ENCODE data around the gene LUC7L.
"Not testable (repeated sequence)": the region's sequence is repeated elsewhere in the genome, so short reads cannot be mapped to it uniquely, and the experiment has no call there.

The LUC7L gene

DNA sequence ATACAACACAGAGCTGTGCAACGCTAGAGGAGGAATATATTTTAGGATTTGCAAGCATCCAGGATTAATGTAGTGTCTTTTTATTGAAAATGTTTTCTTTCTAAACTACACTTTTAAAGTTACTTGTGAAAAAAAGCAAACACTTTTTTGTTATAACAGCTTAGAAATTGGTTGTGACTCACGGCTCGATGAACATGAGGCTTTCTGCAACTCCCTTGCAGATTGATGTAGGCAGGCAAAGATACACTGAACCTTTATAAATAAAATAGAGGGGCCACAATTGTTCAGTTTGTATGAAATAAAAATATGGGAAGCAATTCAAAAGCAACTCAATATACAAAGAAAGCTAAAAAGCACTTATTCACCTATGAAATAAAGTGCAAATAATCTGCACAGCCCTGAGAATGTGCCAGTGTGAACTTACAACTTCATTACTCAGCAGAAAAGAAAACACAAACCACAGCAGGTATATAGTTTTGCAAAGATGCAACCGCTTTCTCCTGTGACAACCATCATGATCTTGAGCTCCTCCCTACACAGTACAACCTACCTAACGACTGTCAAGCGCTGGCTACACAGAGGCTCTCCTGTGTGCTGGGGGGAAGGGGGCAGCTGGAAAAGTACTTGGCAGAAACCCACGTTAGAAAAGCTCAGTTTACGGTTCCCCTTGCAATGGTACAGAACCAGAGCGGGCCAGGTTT is 948 bp downstream of the LUC7L start:
- DNase-seq, result no peak

GRCh38 chr16:220021-220420 is 9.2 kb downstream of the LUC7L start:
- no peak for DNase-seq

DNA sequence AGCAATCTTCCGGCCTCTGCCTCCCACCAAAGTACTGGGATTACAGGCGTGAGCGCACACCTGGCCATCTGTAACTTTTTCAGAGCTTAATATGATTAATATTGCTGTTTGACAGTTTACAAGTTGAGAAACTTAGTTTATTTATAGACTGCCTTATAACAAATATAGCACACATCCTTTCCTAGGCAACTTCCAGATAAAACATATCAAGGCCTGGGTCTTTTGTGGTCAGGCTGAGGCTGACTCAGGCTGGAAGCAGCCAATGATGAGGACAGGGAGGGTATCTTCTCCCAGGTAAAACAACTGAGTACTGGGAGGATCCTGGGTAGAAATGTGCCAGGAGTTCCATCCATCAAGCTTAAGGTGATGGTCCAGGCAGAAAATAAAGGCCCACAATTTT is 16.2 kb downstream of the LUC7L start:
- no peak for DNase-seq

- not testable (repeated sequence) for DNase-seq
Measured at GRCh38 chr16:211631-212180, 17.5 kb downstream of the LUC7L start.

DNA sequence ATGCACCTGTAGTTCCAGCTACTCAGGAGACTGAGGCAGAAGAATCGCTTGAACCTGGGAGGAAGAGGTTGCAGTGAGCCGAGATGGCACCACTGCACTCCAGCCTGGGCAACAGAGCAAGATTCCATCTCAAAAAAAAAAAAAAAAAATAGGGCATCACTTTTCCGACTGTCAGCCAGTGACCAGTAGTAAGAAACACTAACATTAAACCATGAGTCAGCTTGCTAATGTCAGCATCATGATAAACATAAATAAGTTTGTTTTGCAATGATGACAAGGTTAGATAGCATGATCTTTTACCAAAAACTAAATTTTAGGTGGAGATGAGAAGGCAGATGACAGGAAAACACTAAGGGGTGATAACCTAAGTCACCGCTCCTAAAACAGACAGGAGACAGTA is 19.9 kb downstream of the LUC7L start:
- not testable (repeated sequence) for DNase-seq

DNA sequence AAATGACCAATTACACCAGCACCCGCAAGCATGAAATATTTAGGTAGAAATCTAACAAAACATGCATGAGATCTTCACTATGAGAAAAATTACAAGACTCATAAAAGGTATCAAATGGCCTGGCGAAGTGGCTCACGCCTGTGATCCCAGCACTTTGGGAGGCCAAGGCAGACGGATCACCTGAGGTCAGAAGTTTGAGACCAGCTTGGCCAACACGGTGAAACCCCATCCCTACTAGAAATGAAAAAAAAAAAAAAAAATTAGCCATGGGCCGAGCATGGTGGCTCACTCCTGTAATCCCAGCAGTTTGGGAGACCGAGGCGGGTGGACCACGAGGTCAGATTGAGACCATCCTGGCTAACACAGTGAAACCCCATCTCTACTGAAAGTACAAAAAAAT is 25.2 kb downstream of the LUC7L start:
- DNase-seq, result not testable (repeated sequence)

DNA sequence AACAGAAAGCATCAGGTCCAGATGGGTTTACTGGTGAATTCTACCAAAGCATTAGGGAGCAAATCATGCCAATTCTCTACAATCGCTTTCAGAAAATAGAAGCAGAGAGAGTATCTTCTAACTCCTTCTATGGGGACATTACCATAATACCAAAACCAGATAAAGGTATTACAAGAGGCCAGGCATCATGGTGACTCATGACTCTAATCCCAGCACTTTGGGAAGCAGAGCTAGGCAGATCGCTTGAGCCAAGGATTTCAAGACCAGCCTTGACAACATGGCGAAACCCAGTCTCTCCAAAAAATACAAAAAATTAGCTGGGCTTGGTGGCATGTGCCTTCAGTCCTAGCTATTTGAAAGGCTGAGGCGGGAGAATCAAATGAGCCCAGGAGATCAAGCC is 26.0 kb downstream of the LUC7L start:
- no peak for DNase-seq

GRCh38 chr16:200388-200787 is 28.9 kb downstream of the LUC7L start:
- no peak for DNase-seq

DNA sequence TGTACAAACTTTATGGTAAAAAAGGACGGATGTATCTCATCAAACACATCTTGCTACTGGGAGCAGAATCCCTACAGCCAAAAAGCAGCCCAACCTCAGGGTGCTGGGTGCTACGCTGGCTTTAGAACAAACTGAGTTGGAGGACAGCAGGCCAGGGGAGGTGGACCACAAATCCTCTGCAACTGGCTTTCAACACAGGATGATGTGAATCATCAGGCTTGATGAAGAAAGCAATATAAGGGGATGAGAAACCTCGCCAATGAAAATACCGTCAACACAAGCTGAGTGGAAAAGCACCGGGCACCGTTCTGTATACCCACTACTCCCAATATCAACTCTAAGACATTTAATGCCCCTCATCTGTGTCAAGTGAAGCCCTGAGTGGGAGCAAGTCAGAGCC is 34.7 kb downstream of the LUC7L start:
- DNase-seq, result no peak

- no peak for DNase-seq
Measured at GRCh38 chr16:193441-193840, 35.8 kb downstream of the LUC7L start.

- DNase-seq, result no peak
Measured at GRCh38 chr16:192686-193085, 36.6 kb downstream of the LUC7L start.

DNA sequence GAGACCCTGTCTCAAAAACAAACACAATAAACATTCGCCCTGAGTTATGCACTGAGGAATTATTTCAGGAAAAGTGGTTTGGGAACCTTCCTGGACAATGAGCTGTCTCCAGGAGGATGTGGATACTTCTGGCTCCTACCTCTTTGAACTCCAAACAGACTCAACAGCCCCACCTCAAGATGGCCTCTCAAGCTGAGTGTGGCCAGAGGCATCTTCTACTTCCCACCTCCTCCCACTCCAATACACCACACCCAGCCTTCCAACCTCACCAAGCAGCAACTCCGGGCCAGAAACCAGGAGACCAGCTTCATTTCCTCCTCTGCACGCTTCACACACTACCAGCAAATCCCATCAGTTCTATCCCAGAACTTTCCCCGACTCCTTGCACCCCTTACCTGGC is 37.4 kb downstream of the LUC7L start:
- DNase-seq, result no peak

DNA sequence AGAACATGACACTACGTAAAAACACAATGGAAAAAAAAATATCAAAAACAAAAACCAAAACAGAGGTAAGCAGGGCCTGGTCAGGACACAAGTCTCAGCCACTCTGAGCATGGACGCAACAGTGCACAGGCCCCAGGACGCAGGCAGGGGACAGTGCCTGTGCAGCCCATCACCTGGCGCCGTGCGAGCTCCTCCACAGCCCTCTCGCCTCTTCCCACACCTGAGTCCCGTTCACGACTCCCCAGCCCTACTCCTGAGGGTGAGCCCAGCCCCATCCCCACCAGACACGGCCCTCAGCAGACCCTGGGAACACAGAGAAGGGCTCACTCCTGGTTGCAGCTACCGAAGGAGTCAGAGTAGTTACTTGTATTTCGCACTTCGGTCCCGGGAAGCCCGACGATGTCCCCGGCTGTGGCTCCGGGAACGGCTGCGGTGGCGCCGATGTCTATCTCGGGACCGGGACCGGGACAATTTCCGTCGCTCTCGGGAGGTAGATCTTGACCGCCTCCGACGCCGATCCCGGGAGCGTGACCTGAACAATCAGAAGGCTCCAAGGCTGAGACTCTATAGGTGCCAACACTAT is 39.6 kb downstream of the LUC7L start:
- no peak for DNase-seq

GRCh38 chr16:188674-189073 is 40.6 kb downstream of the LUC7L start:
- no peak for DNase-seq

DNA sequence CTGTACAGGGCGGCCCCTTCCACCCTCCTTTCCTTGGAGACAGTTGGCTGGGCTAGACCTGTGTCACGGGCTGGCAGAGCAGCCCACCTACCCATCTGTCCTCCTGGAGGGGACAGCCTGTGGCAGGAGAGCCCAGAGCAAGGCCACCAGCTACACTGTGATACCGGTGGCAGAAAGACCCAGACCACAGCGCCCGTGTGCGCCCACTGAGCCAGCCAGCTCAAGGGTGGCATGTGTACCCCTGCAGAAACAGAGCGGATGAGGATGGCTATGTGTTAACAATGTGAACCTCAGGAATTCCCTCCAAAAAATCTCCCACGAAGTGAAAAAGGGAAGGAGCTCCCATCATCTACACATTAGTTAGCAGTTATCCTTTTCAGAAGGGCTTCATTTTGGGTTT is 41.9 kb downstream of the LUC7L start:
- peak in 1 of 3 donors; percentile 24 for DNase-seq

- no peak for DNase-seq
Measured at GRCh38 chr16:185691-186090, 43.6 kb downstream of the LUC7L start.

GRCh38 chr16:185213-185612 is 44.0 kb downstream of the LUC7L start:
- DNase-seq, result no peak

GRCh38 chr16:183005-183404 is 46.2 kb downstream of the LUC7L start:
- no peak for DNase-seq

DNA sequence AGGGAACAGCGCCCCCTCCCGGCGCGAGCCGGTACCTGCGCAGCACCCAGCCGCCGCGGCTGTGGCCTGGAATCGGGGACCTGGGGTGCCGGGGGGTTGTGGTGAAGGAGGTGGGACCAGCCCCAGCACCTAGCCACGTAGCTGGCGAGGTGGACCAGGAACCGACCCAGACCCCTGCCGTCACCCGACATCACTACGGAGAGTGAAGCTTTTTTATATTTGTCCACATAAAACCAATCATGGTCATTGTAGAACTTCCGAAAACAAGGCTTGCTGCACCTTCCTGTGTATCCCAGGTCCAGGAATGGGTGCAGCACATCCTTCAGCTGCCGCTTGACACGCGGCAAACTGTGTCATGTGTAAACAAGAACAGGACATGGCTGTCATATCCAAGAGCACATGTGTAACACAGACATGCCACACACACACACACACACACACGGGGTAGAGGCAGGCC is 47.7 kb downstream of the LUC7L start:
- DNase-seq, result no peak

DNA sequence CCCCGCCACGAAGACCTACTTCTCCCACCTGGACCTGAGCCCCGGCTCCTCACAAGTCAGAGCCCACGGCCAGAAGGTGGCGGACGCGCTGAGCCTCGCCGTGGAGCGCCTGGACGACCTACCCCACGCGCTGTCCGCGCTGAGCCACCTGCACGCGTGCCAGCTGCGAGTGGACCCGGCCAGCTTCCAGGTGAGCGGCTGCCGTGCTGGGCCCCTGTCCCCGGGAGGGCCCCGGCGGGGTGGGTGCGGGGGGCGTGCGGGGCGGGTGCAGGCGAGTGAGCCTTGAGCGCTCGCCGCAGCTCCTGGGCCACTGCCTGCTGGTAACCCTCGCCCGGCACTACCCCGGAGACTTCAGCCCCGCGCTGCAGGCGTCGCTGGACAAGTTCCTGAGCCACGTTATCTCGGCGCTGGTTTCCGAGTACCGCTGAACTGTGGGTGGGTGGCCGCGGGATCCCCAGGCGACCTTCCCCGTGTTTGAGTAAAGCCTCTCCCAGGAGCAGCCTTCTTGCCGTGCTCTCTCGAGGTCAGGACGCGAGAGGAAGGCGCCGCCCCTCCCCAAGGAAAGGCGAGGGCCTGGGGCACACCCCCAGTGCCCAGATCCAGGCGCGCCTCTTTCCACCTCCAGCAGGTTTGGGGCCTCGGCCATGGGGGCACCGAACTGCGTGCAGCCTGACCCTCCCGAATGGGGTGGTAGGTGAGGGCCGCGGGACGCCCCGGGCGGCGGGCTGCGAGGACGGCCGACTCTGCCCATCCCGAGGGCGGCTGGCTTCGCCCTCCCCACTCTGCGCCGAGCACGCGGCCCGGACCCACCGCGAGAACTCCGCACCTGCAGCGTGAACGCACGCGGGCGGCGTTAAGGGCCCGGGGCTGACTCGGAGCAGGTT is 48.3 kb downstream of the LUC7L start:
- peak; percentile 66 to 85 (median 75) for DNase-seq

- peak; percentile 44 to 67 (median 64) for DNase-seq
Measured at GRCh38 chr16:180101-180675, 49.1 kb downstream of the LUC7L start, which contains the start of gene HBQ1. TSS of gene HBQ1 (plus strand) at chr16:180459. CDS start at chr16:180487, 28 bp downstream.

DNA sequence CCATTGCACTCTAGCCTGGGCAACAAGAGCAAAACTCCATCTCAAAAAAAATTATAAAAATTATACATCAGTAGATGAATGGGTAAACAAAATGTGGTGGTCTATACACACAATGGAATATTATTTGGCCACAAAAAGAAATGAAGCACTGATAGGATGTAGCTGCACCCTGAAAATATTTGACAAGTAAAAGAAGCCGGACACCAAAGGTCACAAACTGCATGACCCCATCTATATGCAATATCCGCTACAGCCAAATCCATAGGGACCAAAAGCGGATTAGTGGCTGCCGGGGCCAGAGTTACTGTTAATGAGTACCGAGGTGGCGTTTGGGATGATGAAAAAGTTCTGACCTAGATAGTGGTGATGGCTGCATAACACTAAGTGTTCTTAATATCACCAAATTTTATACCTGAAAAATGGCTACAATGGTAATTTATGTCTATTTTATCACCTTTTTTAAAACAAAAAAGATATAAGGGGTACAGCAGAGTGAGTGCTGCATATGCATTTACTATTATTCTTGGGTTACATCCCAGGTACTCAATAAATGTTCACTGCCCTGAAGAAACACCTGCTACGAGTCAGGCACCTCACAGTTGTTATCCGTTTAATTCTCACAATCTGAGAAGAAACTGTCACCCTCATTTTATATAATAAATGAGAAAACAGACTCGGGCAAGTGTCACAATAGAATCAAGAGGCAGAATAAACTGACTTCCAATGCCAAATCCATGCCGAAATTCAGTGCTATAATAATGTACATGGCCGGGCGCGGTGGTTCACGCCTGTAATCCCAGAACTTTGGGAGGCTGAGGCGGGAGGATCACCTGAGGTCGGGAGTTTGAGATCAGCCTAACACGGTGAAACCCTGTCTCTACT is 49.8 kb downstream of the LUC7L start:
- no peak for DNase-seq
